NCI-H128 (cell line): ENCODE measurements around the gene ANKRD2.
A peak's percentile ranks its signal among the peaks of the same experiment; 100 is the strongest.
"Not testable (repeated sequence)": the region's sequence is repeated elsewhere in the genome, so short reads cannot be mapped to it uniquely, and the experiment has no call there.

Experiments
- DNase-seq: peaks from one replicate; lab custom pipeline; 2025; ENCODE audit not compliant: unreplicated experiment; lab: John Stamatoyannopoulos, UW

ANKRD2 gene

GRCh38 chr10:97570789-97571471 is 1.6 kb upstream of the ANKRD2 start:
- DNase-seq = no peak

- DNase-seq = no peak
Observed at GRCh38 chr10:97571622-97572021, 957 bp upstream of the ANKRD2 start.

GRCh38 chr10:97573021-97573420 is 442 bp downstream of the ANKRD2 start:
- no peak for DNase-seq

GRCh38 chr10:97573672-97574071 is 1.1 kb downstream of the ANKRD2 start:
- no peak for DNase-seq

- DNase-seq = peak; percentile 27
Observed at GRCh38 chr10:97574374-97575126, 2.0 kb downstream of the ANKRD2 start.

GRCh38 chr10:97575127-97575668 is 2.6 kb downstream of the ANKRD2 start:
- DNase-seq = no peak

GRCh38 chr10:97576487-97576886 is 3.9 kb downstream of the ANKRD2 start:
- DNase-seq = not testable (repeated sequence)

GRCh38 chr10:97577701-97578100 is 5.1 kb downstream of the ANKRD2 start:
- DNase-seq = no peak

- no peak for DNase-seq
Observed at GRCh38 chr10:97578171-97578844, 5.7 kb downstream of the ANKRD2 start.

GRCh38 chr10:97580421-97581367 is 8.1 kb downstream of the ANKRD2 start:
- DNase-seq = no peak

- no peak for DNase-seq
Observed at GRCh38 chr10:97582169-97582568, 9.6 kb downstream of the ANKRD2 start.

GRCh38 chr10:97583476-97583875 is 10.9 kb downstream of the ANKRD2 start:
- DNase-seq = no peak

GRCh38 chr10:97584060-97584797 is 11.7 kb downstream of the ANKRD2 start, which contains the start of gene HOGA1:
TSS of gene HOGA1 (plus strand) at chr10:97584389. CDS start at chr10:97584704, 315 bp downstream.
- DNase-seq = no peak

GRCh38 chr10:97584798-97585438 is 12.3 kb downstream of the ANKRD2 start:
- DNase-seq = no peak

GRCh38 chr10:97585439-97585811 is 12.8 kb downstream of the ANKRD2 start:
- no peak for DNase-seq

- DNase-seq = no peak
Observed at GRCh38 chr10:97587183-97587582, 14.6 kb downstream of the ANKRD2 start.

GRCh38 chr10:97589479-97589878 is 16.9 kb downstream of the ANKRD2 start, which contains the start of gene C10orf62:
TSS of gene C10orf62 (plus strand) at chr10:97589721. CDS start at chr10:97589898, 177 bp downstream.
- no peak for DNase-seq

- DNase-seq = no peak
Observed at GRCh38 chr10:97590082-97590747, 17.6 kb downstream of the ANKRD2 start.
